Glutamatergic neuron (in vitro differentiated cells): ENCODE results near the gene MAD2L1BP. TPM values are rescaled to one million over a fixed set of nuclear protein-coding genes. Genes with fewer than 3 reads are reported as not detected.

Source experiments
- DNase-seq: peaks from one replicate; pipeline ENCODE4 v3.0.0; 2022
- H3K27ac Mint-ChIP-seq: one replicate; pipeline ENCODE4 v1.8.0; 2020; ENCODE audit warnings: mild to moderate bottlenecking, mixed read lengths, inconsistent platforms; ENCODE audit not compliant: unreplicated experiment
- H3K27me3 Mint-ChIP-seq: one replicate; pipeline ENCODE4 v1.8.0; 2020; ENCODE audit warnings: mild to moderate bottlenecking, moderate library complexity, mixed read lengths, inconsistent platforms; ENCODE audit not compliant: unreplicated experiment
- H3K36me3 Mint-ChIP-seq: one replicate; pipeline ENCODE4 v1.8.0; 2020; ENCODE audit warnings: mild to moderate bottlenecking, mixed read lengths, inconsistent platforms; ENCODE audit not compliant: unreplicated experiment
- H3K4me1 Mint-ChIP-seq: one replicate; pipeline ENCODE4 v1.8.0; 2020; ENCODE audit warnings: mild to moderate bottlenecking, low read depth, mixed read lengths, inconsistent platforms; ENCODE audit not compliant: unreplicated experiment
- H3K4me3 Mint-ChIP-seq: one replicate; pipeline ENCODE4 v1.8.0; 2020; ENCODE audit warnings: mild to moderate bottlenecking, mixed read lengths, inconsistent platforms; ENCODE audit not compliant: unreplicated experiment
- H3K9me3 Mint-ChIP-seq: one replicate; pipeline ENCODE4 v1.8.0; 2020; ENCODE audit warnings: mild to moderate bottlenecking, moderate library complexity, mixed read lengths, inconsistent platforms; ENCODE audit not compliant: unreplicated experiment
- CTCF ChIP-seq: fragments of 200-600 bp; sonication (generic); IDR thresholded peaks from one replicate; pipeline ENCODE4 v1.5.0; 2021; ENCODE audit not compliant: partially characterized antibody, unreplicated experiment
- total RNA-seq: library from RNA; stranded (reverse); fragmentation: NEBNext Ultra II Directional; extraction: Animal tissue kit (Norgen Biotek cat#: 25700); gene quantifications from one replicate; pipeline ENCODE4 v1.2.1, GENCODE V29; 2021; ENCODE audit not compliant: unreplicated experiment

Gene MAD2L1BP
- total RNA-seq, 1 donor from 2014 or later: 38.8 TPM

DNA sequence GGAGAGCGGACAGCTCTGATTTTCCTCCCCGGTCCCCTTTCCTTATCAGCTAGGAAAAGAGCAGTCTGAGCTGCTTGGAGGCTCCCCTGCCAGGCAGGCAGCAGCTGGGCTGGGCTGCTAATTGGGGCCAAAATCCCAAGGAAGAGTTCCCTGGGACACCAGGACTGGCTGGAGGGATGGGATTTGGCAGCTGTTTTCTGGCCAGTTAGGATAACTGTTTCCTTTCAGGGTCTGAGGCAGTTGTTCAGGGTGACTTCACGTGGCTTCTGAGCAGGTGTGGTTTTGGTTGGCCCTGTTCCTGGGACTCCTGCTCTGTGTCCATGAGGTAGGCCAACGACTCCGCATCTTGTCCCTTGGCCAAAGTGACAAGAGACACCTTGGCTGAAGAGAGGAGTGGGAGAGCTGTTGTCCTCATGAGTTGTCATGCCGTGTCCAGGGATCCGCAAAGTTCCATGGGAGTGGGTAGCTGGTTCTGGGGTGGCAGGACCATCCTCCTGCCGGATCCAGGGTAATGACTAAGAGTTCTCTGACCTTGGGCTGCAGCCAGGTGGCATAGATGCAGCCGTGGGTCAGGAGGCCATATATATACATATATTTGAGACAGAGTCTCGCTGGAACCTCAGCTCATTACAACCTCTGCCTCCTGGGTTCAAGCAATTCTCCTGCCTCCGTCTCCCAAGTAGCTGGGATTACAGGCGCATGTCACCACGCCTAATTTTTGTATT is 30.7 kb downstream of the MAD2L1BP start:
- H3K27me3 Mint-ChIP-seq: peaks cover 8% of the 10 kb centered on the region
- no peak for DNase-seq
- peaks cover 4% of the 10 kb centered on the region for H3K4me1 Mint-ChIP-seq
- H3K9me3 Mint-ChIP-seq: peaks cover 9% of the 10 kb centered on the region
- H3K4me3 Mint-ChIP-seq: no peak overlapping the region
- no peaks in the 10 kb centered on the region for H3K36me3 Mint-ChIP-seq
- TF ChIP-seq CTCF: no peak
- no peak overlapping the region for H3K27ac Mint-ChIP-seq

GRCh38 chr6:43667245-43668150 is 31.9 kb downstream of the MAD2L1BP start:
- Mint-ChIP-seq H3K9me3 (peaks cover 9% of the 10 kb centered on the region), H3K4me1 (peaks cover 4% of the 10 kb centered on the region), H3K4me3 (peak overlapping the region; percentile 34), H3K27me3 (peaks cover 10% of the 10 kb centered on the region), H3K27ac (no peak overlapping the region), H3K36me3 (no peaks in the 10 kb centered on the region)
- TF ChIP-seq CTCF: peak; percentile 94
- peak; percentile 92 for DNase-seq

GRCh38 chr6:43668151-43669028 is 32.8 kb downstream of the MAD2L1BP start:
- peaks cover 10% of the 10 kb centered on the region for H3K27me3 Mint-ChIP-seq
- peaks cover 9% of the 10 kb centered on the region for H3K9me3 Mint-ChIP-seq
- H3K36me3 Mint-ChIP-seq: no peaks in the 10 kb centered on the region
- peak; percentile 43 for TF ChIP-seq CTCF
- DNase-seq: peak; percentile 66
- H3K4me1 Mint-ChIP-seq: peaks cover 4% of the 10 kb centered on the region
- H3K27ac Mint-ChIP-seq: peak overlapping the region; percentile 43
- H3K4me3 Mint-ChIP-seq: no peak overlapping the region

GRCh38 chr6:43669050-43669921 is 33.6 kb downstream of the MAD2L1BP start:
- no peak for TF ChIP-seq CTCF
- no peak overlapping the region for H3K4me3 Mint-ChIP-seq
- no peak for DNase-seq
- H3K36me3 Mint-ChIP-seq: no peaks in the 10 kb centered on the region
- peak overlapping the region; percentile 43 for H3K27ac Mint-ChIP-seq
- H3K4me1 Mint-ChIP-seq: peaks cover 4% of the 10 kb centered on the region
- H3K9me3 Mint-ChIP-seq: peaks cover 8% of the 10 kb centered on the region
- peaks cover 8% of the 10 kb centered on the region for H3K27me3 Mint-ChIP-seq
